Suprapubic skin (tissue), 4 donors: Measurements from ENCODE around the gene STK10.

ENCODE experiments used
- EP300 ChIP-seq: sonication (generic); formaldehyde crosslinking; IDR thresholded peaks from one replicate; pipeline ENCODE4 v1.6.1; 2017; ENCODE audit warnings: antibody characterized with exemption
- POLR2A ChIP-seq, 2 donors: fragments of 450-650 bp; IDR thresholded peaks; one replicate each; pipeline ENCODE4 v1.6.1; 2017; ENCODE audit warnings: antibody characterized with exemption in 2 of 2, mild to moderate bottlenecking in 2 of 2, moderate library complexity in 2 of 2
- POLR2AphosphoS5 ChIP-seq, 3 donors: sonication (generic); formaldehyde crosslinking; IDR thresholded peaks; one replicate each; pipeline ENCODE4 v1.6.1; 2017; ENCODE audit warnings: antibody characterized with exemption in 3 of 3
- TF ChIP-seq, protein P1 (sequence below), 2 donors: fragments of 200-600 bp in 1 of 2; fragments of 450-650 bp in 1 of 2; sonication (generic) in 1 of 2; IDR thresholded peaks; one replicate each; pipeline ENCODE4 v1.5.1; 2016 to 2019; ENCODE audit warnings: antibody characterized with exemption in 2 of 2, mild to moderate bottlenecking in 1 of 2, moderate library complexity in 1 of 2

DNA sequence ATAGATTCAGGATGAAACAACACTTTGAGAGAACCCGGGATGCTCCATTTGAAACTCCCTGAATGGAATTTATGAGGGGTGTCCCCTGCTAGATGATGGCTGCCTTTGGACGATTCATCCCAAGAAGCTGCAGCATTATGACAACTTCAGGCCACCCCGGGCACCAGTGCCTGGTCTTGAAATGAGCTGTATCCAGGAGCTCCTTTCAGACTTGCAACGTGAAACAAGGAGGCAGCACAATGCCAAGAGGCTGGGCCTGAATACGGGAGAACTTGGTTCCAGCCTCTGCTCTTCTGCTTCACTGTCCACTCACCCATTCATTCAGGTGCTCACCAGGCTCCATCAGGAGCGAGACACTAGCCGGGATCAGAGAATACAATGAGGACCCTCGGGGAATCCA lies 78.3 kb downstream of the STK10 start:
- TF ChIP-seq POLR2A (IDR thresholded peaks at IDR 0.05): no peak
- TF ChIP-seq, protein P1, sequence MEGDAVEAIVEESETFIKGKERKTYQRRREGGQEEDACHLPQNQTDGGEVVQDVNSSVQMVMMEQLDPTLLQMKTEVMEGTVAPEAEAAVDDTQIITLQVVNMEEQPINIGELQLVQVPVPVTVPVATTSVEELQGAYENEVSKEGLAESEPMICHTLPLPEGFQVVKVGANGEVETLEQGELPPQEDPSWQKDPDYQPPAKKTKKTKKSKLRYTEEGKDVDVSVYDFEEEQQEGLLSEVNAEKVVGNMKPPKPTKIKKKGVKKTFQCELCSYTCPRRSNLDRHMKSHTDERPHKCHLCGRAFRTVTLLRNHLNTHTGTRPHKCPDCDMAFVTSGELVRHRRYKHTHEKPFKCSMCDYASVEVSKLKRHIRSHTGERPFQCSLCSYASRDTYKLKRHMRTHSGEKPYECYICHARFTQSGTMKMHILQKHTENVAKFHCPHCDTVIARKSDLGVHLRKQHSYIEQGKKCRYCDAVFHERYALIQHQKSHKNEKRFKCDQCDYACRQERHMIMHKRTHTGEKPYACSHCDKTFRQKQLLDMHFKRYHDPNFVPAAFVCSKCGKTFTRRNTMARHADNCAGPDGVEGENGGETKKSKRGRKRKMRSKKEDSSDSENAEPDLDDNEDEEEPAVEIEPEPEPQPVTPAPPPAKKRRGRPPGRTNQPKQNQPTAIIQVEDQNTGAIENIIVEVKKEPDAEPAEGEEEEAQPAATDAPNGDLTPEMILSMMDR (IDR thresholded peaks at IDR 0.05): no peak
- no peak for TF ChIP-seq EP300
- no peak for TF ChIP-seq POLR2AphosphoS5 (IDR thresholded peaks at IDR 0.05)
